Dendritic cell treated with granulocyte-macrophage colony-stimulating factor and Interleukin-4, amounts not matched to agents 40 ng/mL and 50 ng/mL, for 4 days (primary cell): ENCODE data around the gene TTC19.

Experiments
- H3K27ac Mint-ChIP-seq: one replicate; pipeline ENCODE4 v1.8.0; 2022; ENCODE audit warnings: mild to moderate bottlenecking, mixed read lengths
- H3K27me3 Mint-ChIP-seq: one replicate; pipeline ENCODE4 v1.8.0; 2022; ENCODE audit warnings: mild to moderate bottlenecking, mixed read lengths
- H3K36me3 Mint-ChIP-seq: one replicate; pipeline ENCODE4 v1.8.0; 2022; ENCODE audit warnings: low read depth, mixed read lengths
- H3K4me1 Mint-ChIP-seq: one replicate; pipeline ENCODE4 v1.8.0; 2022; ENCODE audit warnings: low read depth, mixed read lengths
- H3K4me3 Mint-ChIP-seq: one replicate; pipeline ENCODE4 v1.8.0; 2022; ENCODE audit warnings: mild to moderate bottlenecking, moderate library complexity, mixed read lengths
- H3K9me3 Mint-ChIP-seq: one replicate; pipeline ENCODE4 v1.8.0; 2022; ENCODE audit warnings: mixed read lengths
- intact Hi-C: fragments of 100-400 bp; cut with micrococcal nuclease; formaldehyde crosslinking; loops from one replicate; pipeline ENCODE4 v1.15.0; 2022

Gene TTC19

DNA sequence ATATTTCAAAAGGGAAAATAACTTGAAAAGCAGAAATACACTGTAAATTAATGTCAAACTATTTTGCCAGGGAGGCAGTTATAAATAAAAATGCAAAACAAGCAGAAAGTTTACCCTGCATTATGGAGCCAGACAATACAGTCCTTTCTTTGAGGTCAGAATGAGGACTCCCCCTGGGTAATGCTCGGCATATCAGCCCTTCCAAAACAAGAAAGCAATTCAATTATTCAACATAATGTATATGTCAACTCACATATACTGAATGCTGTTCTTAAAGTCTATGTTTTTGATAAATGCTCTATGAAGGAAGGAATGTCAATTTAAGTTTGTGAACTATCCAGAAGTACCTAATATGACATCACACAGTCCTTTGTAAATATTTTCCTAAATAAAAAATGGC lies 72.4 kb downstream of the TTC19 start:
- H3K9me3 Mint-ChIP-seq: no peaks in the 10 kb centered on the region
- H3K36me3 Mint-ChIP-seq: peaks cover 88% of the 10 kb centered on the region
- no peaks in the 10 kb centered on the region for H3K4me1 Mint-ChIP-seq
- no peak overlapping the region for H3K27ac Mint-ChIP-seq
- no peak overlapping the region for H3K4me3 Mint-ChIP-seq
- no peaks in the 10 kb centered on the region for H3K27me3 Mint-ChIP-seq
- intact Hi-C loops: no loop called here

DNA sequence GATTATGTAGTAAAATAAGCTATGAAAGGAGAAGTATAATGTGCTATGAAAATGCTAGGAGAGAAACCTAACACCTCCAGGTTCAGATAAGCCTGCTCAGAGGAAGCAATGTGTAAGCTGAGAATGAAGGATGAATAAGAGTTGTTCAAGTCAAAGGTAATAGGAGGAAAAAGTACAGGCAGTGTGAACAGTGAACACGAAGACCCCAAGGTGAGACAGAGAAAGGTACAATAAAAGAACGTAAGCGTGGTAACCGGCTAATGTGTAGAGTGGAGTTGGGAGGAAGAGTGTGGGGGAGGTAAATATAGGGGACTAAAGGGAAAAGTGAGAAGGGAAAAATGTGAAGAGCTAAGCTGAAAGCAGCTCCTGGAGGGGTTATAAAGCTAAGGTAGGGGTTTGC lies 74.2 kb downstream of the TTC19 start:
- Mint-ChIP-seq H3K36me3 (peaks cover 88% of the 10 kb centered on the region), H3K9me3 (no peaks in the 10 kb centered on the region), H3K27me3 (no peaks in the 10 kb centered on the region), H3K27ac (no peak overlapping the region), H3K4me3 (no peak overlapping the region), H3K4me1 (no peaks in the 10 kb centered on the region)
- intact Hi-C loops: no loop called here

DNA sequence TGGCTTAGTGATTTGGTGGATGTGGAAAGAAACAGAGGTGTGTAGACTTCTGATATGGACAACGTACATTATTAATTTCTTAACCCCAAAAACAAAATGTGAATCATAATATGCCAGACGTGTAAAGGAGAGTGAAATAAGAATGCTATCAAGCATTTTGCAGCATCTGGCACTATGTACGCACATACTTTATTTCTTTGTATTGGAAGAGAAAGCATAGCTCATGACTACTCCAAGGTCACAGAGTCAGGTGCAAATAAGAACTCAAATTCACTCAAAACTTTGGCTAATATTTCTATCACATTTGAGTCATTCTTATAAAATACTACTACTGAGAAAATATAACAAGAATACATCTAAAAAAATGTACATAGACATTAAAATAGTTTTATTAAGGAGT lies 74.8 kb downstream of the TTC19 start:
- H3K4me3 Mint-ChIP-seq: no peak overlapping the region
- intact Hi-C loops: no loop called here
- peaks cover 88% of the 10 kb centered on the region for H3K36me3 Mint-ChIP-seq
- H3K27me3 Mint-ChIP-seq: no peaks in the 10 kb centered on the region
- H3K4me1 Mint-ChIP-seq: no peaks in the 10 kb centered on the region
- H3K27ac Mint-ChIP-seq: no peak overlapping the region
- no peaks in the 10 kb centered on the region for H3K9me3 Mint-ChIP-seq

DNA sequence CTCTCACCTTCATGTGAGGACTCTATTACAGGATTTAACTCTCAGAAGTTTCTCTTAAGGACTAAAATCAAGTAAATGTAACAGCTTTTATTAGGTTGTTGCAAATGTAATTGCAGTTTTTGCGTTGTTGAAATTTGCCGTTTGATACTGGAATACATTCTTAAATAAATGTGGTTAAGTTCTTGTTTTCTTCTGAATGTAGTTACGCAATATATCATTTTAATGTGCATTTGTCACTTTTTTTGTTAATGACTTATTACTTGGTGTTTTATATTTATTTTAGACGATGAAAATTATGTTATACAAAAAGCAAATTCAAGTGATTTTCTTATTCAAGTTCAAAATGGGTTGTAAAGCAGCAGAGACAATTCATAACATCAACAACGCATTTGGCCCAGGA lies 76.3 kb downstream of the TTC19 start:
- Mint-ChIP-seq H3K4me1 (no peaks in the 10 kb centered on the region), H3K27ac (no peak overlapping the region), H3K27me3 (no peaks in the 10 kb centered on the region), H3K4me3 (no peak overlapping the region), H3K36me3 (peaks cover 87% of the 10 kb centered on the region), H3K9me3 (no peaks in the 10 kb centered on the region)
- intact Hi-C loops: no loop called here
